Measurements from ENCODE around the gene ICAM2.

DNA sequence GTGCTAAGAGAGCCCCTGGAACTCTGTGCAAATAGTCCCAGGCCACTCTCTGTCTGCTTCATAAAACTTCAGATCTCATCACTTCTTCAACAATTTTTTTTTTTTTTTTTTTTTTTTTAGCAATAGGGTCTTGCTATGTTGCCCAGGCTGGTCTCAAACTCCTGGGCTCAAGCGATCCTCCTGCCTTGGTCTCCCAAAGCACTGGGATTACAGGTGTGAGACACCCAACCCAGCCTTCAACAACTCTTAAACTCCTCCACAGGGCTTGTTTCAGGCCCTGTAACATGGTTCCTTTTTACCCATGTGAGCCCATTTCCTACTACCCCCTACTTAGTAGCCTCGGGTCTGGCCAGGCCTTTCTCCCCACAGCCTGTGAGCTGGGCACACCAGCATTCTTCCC, 39.3 kb upstream of the ICAM2 start:
- TF ChIP-seq, protein P1, sequence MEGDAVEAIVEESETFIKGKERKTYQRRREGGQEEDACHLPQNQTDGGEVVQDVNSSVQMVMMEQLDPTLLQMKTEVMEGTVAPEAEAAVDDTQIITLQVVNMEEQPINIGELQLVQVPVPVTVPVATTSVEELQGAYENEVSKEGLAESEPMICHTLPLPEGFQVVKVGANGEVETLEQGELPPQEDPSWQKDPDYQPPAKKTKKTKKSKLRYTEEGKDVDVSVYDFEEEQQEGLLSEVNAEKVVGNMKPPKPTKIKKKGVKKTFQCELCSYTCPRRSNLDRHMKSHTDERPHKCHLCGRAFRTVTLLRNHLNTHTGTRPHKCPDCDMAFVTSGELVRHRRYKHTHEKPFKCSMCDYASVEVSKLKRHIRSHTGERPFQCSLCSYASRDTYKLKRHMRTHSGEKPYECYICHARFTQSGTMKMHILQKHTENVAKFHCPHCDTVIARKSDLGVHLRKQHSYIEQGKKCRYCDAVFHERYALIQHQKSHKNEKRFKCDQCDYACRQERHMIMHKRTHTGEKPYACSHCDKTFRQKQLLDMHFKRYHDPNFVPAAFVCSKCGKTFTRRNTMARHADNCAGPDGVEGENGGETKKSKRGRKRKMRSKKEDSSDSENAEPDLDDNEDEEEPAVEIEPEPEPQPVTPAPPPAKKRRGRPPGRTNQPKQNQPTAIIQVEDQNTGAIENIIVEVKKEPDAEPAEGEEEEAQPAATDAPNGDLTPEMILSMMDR (IDR thresholded peaks at IDR 0.05; ENCODE audit: extremely low read depth in 1 of 2, insufficient read depth in 1 of 2, low read depth in 1 of 2, low read length in 2 of 2), result no peak
- TF ChIP-seq EZH2 (IDR thresholded peaks at IDR 0.05; ENCODE audit: borderline replicate concordance, low read depth, low read length, severe bottlenecking) (no peak), GATA2 (IDR thresholded peaks at IDR 0.05; ENCODE audit: insufficient read depth, insufficient read length, low read depth, low read length) (no peak)
